Brain microvascular endothelial cell (primary cell): ENCODE measurements around the gene WDR17.

Source experiments
- DNase-seq: peaks from one replicate; pipeline ENCODE4 v3.0.0-alpha.2; 2020
- H3K27ac ChIP-seq: fragments of 250-450 bp; sonication (Bioruptor Pico); 2 replicates; pipeline ENCODE4 v1.5.1; 2020; ENCODE audit warnings: mild to moderate bottlenecking, moderate library complexity
- H3K27me3 ChIP-seq: fragments of 250-450 bp; sonication (Bioruptor Pico); replicated peaks from 2 replicates; pipeline ENCODE4 v1.5.1; 2020; ENCODE audit warnings: mild to moderate bottlenecking
- H3K36me3 ChIP-seq: fragments of 250-450 bp; sonication (Bioruptor Pico); replicated peaks from 2 replicates; pipeline ENCODE4 v1.5.1; 2020; ENCODE audit warnings: mild to moderate bottlenecking
- H3K4me3 ChIP-seq: 2 replicates; pipeline ENCODE4 v1.5.1; 2011; ENCODE audit warnings: low read depth, mild to moderate bottlenecking, control low read depth, low read length, moderate library complexity
- CTCF ChIP-seq: IDR thresholded peaks from 2 replicates; pipeline ENCODE4 v1.5.1; 2011; ENCODE audit warnings: low read depth, mild to moderate bottlenecking, moderate library complexity, low read length, control low read depth, inconsistent platforms; ENCODE audit errors: missing control alignments
- in situ Hi-C: cut with HindIII; loops from 2 replicates; pipeline ENCODE4 v1.10.0; 2017; ENCODE audit warnings: low sequenced_read_pairs, low pct_ligation_motif_present

Gene WDR17

DNA sequence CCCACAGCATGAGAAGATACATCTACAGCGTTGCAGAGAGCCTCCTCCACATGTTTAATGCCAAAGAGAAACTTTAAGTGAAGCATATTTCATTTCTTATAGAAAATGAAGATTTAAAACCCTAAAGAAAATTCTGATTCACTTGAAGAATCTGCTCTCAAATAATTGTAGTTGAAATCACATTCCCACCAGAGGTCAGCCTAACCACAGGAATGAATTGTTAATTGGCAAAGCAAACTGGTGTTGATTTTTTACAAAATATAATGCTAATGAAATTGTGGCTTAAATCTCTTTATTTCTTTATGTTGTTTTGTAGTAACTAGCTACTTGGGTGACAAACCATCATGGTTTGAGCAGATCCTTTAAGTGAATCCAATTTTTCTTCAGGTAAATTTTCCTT lies 31.1 kb upstream of the WDR17 start:
- in situ Hi-C loops: no loop called here
- Histone ChIP-seq H3K27me3 (no peaks in the 10 kb centered on the region), H3K36me3 (no peaks in the 10 kb centered on the region), H3K27ac (no peak overlapping the region), H3K4me3 (no peak overlapping the region)
- TF ChIP-seq CTCF: no peak
- no peak for DNase-seq

- DNase-seq: no peak
Observed at GRCh38 chr4:176034936-176035335, 30.7 kb upstream of the WDR17 start.

DNA sequence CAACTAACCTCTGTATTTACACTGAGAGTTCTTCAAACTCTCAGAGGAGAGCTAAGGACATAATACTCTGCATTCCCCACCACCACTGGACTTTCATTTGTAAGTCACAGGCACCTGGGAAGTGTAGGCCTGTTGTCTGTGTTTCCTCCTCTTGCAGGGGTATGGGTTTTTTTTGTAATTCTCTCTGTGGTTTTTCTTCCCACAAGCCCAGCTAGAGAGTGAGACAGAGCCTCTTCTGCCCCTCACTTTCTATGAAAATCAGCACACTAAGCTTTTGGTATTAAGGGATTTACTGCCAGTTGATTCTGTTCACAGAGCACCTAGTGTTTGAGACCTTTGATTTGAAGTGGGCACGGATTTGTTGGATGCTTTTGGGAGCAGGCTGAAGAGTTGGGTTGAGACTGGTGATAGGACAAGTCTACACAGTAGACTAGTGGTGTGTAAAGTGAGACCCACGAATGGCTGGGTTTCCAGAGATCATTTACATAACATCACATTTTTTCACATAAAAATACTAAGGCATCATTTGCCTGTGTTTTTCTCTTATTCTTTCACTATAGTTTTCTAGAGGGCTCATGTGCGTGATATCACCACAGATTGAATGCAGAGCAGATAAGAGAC lies 28.9 kb upstream of the WDR17 start:
- no peak for TF ChIP-seq CTCF
- DNase-seq: no peak
- no peak overlapping the region for H3K27ac ChIP-seq
- in situ Hi-C loops: no loop called here
- H3K27me3 ChIP-seq: no peaks in the 10 kb centered on the region
- no peak overlapping the region for H3K4me3 ChIP-seq
- no peaks in the 10 kb centered on the region for H3K36me3 ChIP-seq

More at GRCh38 chr4:176034936-176035335, 30.7 kb upstream of the WDR17 start:
- in situ Hi-C loops: no loop called here
- Histone ChIP-seq H3K4me3 (no peak overlapping the region), H3K27ac (no peak overlapping the region), H3K27me3 (no peaks in the 10 kb centered on the region), H3K36me3 (no peaks in the 10 kb centered on the region)
- no peak for TF ChIP-seq CTCF

DNA sequence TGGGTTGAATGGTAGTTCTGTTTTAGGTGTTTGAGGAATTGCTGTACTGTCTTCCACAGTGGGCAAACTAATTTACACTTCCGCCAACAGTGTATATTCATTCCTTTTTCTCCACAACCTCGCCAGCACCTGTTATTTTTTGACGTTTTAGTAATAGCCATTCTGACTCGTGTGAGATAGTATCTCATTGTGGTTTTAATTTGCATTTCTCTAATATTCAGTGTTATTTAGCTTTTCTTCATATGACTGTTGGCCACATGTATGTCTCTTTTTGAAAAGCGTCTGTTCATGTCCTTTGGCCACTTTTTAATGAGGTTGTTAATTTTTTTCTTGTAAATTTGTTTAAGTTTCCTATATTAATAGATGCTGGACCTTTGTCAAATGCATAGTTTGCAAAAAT lies 26.9 kb upstream of the WDR17 start:
- H3K36me3 ChIP-seq: no peaks in the 10 kb centered on the region
- H3K27ac ChIP-seq: no peak overlapping the region
- in situ Hi-C loops: no loop called here
- no peak overlapping the region for H3K4me3 ChIP-seq
- DNase-seq: no peak
- TF ChIP-seq CTCF: no peak
- H3K27me3 ChIP-seq: no peaks in the 10 kb centered on the region

- in situ Hi-C loops: no loop called here
- no peaks in the 10 kb centered on the region for H3K36me3 ChIP-seq
- no peak for TF ChIP-seq CTCF
- no peak for DNase-seq
- no peaks in the 10 kb centered on the region for H3K27me3 ChIP-seq
- no peak overlapping the region for H3K27ac ChIP-seq
- H3K4me3 ChIP-seq: no peak overlapping the region
Observed at GRCh38 chr4:176042195-176042594, 23.4 kb upstream of the WDR17 start.
